Measurements from ENCODE around the gene BTAF1.

DNA sequence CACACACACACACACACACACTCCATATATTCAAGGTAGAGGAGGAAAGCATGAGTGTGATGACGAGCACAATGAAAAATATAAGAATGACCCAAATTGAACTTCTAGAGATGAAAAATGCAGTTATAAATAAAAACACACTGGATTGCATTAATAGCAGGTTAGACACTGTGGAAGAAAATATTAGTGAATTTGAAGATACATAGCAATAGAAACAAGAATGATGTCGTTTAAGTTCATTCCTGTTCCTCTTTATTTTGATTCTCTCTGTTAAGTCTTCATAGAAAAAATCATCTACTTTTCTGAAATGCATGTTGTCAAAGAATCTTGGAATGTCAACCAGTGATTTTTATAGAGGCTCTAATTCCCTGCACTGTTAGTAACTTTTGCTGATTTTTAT, 78.4 kb downstream of the BTAF1 start:
- TF ChIP-seq EP300 (IDR thresholded peaks at IDR 0.05) (no peak), CTCF (IDR thresholded peaks at IDR 0.05) (no peak)
